ENCODE data around the gene CCDC157.

The CCDC157 gene

GRCh38 chr22:30416837-30417236 lies 60.0 kb downstream of the CCDC157 start:
- TF ChIP-seq CTCF (IDR thresholded peaks at IDR 0.05; ENCODE audit: low read depth, low read length, missing control alignments): no peak
- in situ Hi-C loops (cut with HindIII; ENCODE audit: low sequenced_read_pairs): no loop called here
- no peak for DNase-seq (ENCODE audit: low read depth)
- H3K4me3 ChIP-seq (ENCODE audit: low read depth, low read length): no peak overlapping the region

GRCh38 chr22:30420347-30421125 lies 63.7 kb downstream of the CCDC157 start:
- DNase-seq (ENCODE audit: low read depth): no peak
- no peak overlapping the region for H3K4me3 ChIP-seq (ENCODE audit: low read depth, low read length)
- TF ChIP-seq CTCF (IDR thresholded peaks at IDR 0.05; ENCODE audit: low read depth, low read length, missing control alignments): no peak
- in situ Hi-C loops (cut with HindIII; ENCODE audit: low sequenced_read_pairs): no loop called here

GRCh38 chr22:30421695-30422480 lies 65.1 kb downstream of the CCDC157 start:
- no peak for DNase-seq (ENCODE audit: low read depth)
- in situ Hi-C loops (cut with HindIII; ENCODE audit: low sequenced_read_pairs): no loop called here
- TF ChIP-seq CTCF (IDR thresholded peaks at IDR 0.05; ENCODE audit: low read depth, low read length, missing control alignments): no peak
- no peak overlapping the region for H3K4me3 ChIP-seq (ENCODE audit: low read depth, low read length)

- DNase-seq (ENCODE audit: low read depth): peak; percentile 82
- no peak for TF ChIP-seq CTCF (IDR thresholded peaks at IDR 0.05; ENCODE audit: low read depth, low read length, missing control alignments)
- peak overlapping the region; percentile 43 for H3K4me3 ChIP-seq (ENCODE audit: low read depth, low read length)
- in situ Hi-C loops (cut with HindIII; ENCODE audit: low sequenced_read_pairs): no loop called here
These were observed 65.9 kb downstream of the CCDC157 start for GRCh38 chr22:30422481-30423300.

GRCh38 chr22:30423301-30423958 lies 66.6 kb downstream of the CCDC157 start:
- TF ChIP-seq CTCF (IDR thresholded peaks at IDR 0.05; ENCODE audit: low read depth, low read length, missing control alignments): no peak
- peak overlapping the region; percentile 43 for H3K4me3 ChIP-seq (ENCODE audit: low read depth, low read length)
- DNase-seq (ENCODE audit: low read depth): no peak
- in situ Hi-C loops (cut with HindIII; ENCODE audit: low sequenced_read_pairs): no loop called here

All from astrocyte of the cerebellum (primary cell).